Measurements from ENCODE around the gene ASNSD1. TPM values are rescaled to one million over a fixed set of nuclear protein-coding genes. Genes with fewer than 3 reads are reported as not detected.
"Not testable (repeated sequence)": the region's sequence is repeated elsewhere in the genome, so short reads cannot be mapped to it uniquely, and the experiment has no call there.

ASNSD1 gene
- total RNA-seq, 3 donors from 2014 or later (not counting 1 experiment from before 2014, with no cell fraction given): 17.5 to 30.4 (median 30.3) TPM

- Mint-ChIP-seq H3K36me3 (no peaks in the 10 kb centered on the region), H3K9me3 (no peaks in the 10 kb centered on the region), H3K27me3 (ENCODE audit: low read depth in 2 of 2) (peaks cover 0 to 7% of the 10 kb centered on the region in 2 donors), H3K4me1 (no peaks in the 10 kb centered on the region), H3K4me3 (no peak overlapping the region), H3K27ac (no peak overlapping the region)
- ATAC-seq (no peak), DNase-seq (no peak)
- intact Hi-C loops (cut with micrococcal nuclease): no loop called here
- Histone ChIP-seq H3K36me3 (ENCODE audit: control insufficient read depth, insufficient read depth, low read length) (no peaks in the 10 kb centered on the region), H3K27me3 (ENCODE audit: control insufficient read depth, insufficient read depth, low read length) (no peaks in the 10 kb centered on the region), H3K27ac (ENCODE audit: low read length) (no peak overlapping the region), H3K4me1 (ENCODE audit: control insufficient read depth, insufficient read depth, low read length) (no peaks in the 10 kb centered on the region), H3K9me3 (ENCODE audit: control insufficient read depth, insufficient read depth, low read length) (no peaks in the 10 kb centered on the region), H3K4me3 (ENCODE audit: low read length) (no peak overlapping the region)
- no peak for TF ChIP-seq CTCF (IDR thresholded peaks at IDR 0.05)
- WGBS (ENCODE audit: insufficient coverage): 93% methylated on average over 1 of the region's 1 CpG
Measured at GRCh38 chr2:189648846-189649509, 12.3 kb upstream of the ASNSD1 start.

DNA sequence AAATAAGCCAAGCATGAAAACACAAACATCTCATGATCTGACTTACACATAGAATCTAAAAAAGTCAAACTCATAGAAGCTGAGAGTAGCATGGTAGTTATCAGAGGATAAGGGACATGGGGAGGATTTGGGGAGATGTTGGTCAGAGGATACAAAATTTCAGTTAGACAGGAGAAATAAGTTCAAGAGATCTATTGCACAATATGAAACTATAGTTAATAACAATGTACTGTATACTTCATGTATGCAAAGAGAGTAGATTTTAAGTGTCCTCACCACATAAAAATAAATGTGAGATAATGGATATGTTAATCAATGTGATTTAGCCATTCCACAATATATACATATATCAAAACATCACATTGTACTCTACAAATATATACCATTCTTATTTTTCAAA, 10.0 kb upstream of the ASNSD1 start:
- no peak for ATAC-seq
- Histone ChIP-seq H3K9me3 (ENCODE audit: control insufficient read depth, insufficient read depth, low read length) (no peaks in the 10 kb centered on the region), H3K4me1 (ENCODE audit: control insufficient read depth, insufficient read depth, low read length) (no peaks in the 10 kb centered on the region), H3K27ac (ENCODE audit: low read length) (no peak overlapping the region), H3K4me3 (ENCODE audit: low read length) (no peak overlapping the region), H3K27me3 (ENCODE audit: control insufficient read depth, insufficient read depth, low read length) (no peaks in the 10 kb centered on the region), H3K36me3 (ENCODE audit: control insufficient read depth, insufficient read depth, low read length) (no peaks in the 10 kb centered on the region)
- Mint-ChIP-seq H3K36me3 (no peaks in the 10 kb centered on the region), H3K27ac (no peak overlapping the region), H3K4me3 (no peak overlapping the region), H3K9me3 (no peaks in the 10 kb centered on the region), H3K27me3 (ENCODE audit: low read depth in 2 of 2) (peaks cover 0 to 1% of the 10 kb centered on the region in 2 donors), H3K4me1 (no peaks in the 10 kb centered on the region)
- DNase-seq: no peak
- no peak for TF ChIP-seq CTCF (IDR thresholded peaks at IDR 0.05)
- intact Hi-C loops (cut with micrococcal nuclease): no loop called here

DNA sequence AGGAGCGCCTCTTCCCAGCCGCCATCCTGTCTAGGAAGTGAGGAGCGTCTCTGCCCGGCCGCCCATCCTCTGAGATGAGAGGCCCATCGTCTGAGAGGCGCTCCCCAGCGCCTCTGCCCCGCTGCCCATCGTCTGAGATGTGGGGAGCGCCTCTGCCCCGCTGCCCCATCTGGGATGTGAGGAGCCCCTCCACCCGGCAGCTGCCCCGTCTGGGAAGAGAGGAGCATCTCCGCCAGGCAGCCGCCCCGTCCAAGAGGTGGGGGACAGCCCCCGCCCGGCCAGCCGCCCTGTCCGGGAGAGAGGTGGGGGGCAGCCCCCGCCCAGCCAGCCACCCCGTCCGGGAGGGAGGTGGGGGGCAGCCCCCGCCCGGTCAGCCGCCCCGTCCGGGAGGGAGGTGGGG, 7.8 kb upstream of the ASNSD1 start:
- peaks cover 16 to 17% of the 10 kb centered on the region in 2 donors for H3K4me1 Mint-ChIP-seq
- H3K4me1 ChIP-seq (ENCODE audit: control insufficient read depth, insufficient read depth, low read length); intact Hi-C loops (cut with micrococcal nuclease); H3K9me3 ChIP-seq (ENCODE audit: control insufficient read depth, insufficient read depth, low read length); H3K4me3 ChIP-seq (ENCODE audit: low read length); H3K36me3 ChIP-seq (ENCODE audit: control insufficient read depth, insufficient read depth, low read length); H3K27ac ChIP-seq (ENCODE audit: low read length); H3K27ac Mint-ChIP-seq; H3K9me3 Mint-ChIP-seq; ATAC-seq; DNase-seq; H3K4me3 Mint-ChIP-seq; H3K27me3 Mint-ChIP-seq (ENCODE audit: low read depth in 2 of 2); H3K36me3 Mint-ChIP-seq; H3K27me3 ChIP-seq (ENCODE audit: control insufficient read depth, insufficient read depth, low read length): not testable (repeated sequence)
- WGBS (ENCODE audit: insufficient coverage): 93% methylated on average over 24 of the region's 29 CpGs

DNA sequence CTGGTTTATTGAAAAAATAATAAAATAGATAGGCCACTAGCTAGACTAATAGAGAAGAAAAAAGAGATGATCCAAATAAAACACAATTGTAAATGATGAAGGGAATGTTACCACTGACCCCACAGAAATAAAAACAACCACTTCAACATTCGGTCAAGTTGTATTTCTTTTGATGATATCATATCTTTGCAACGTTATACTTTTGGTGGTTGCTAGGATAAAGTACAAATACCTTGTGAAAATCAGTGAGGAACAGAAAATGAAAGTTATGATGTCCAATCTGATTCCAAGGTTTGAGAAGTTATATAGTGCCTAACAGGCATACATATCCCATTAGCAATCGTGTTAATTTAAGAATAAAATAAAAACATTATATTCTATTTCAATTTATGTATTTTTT, 6.6 kb upstream of the ASNSD1 start:
- no peaks in the 10 kb centered on the region for H3K36me3 Mint-ChIP-seq
- 17% methylated on average over 1 of the region's 3 CpGs for WGBS (ENCODE audit: insufficient coverage)
- Histone ChIP-seq H3K27me3 (ENCODE audit: control insufficient read depth, insufficient read depth, low read length) (no peaks in the 10 kb centered on the region), H3K9me3 (ENCODE audit: control insufficient read depth, insufficient read depth, low read length) (no peaks in the 10 kb centered on the region), H3K4me1 (ENCODE audit: control insufficient read depth, insufficient read depth, low read length) (peaks cover 18% of the 10 kb centered on the region), H3K27ac (ENCODE audit: low read length) (no peak overlapping the region), H3K36me3 (ENCODE audit: control insufficient read depth, insufficient read depth, low read length) (no peaks in the 10 kb centered on the region), H3K4me3 (ENCODE audit: low read length) (no peak overlapping the region)
- no peak for DNase-seq
- ATAC-seq: no peak
- intact Hi-C loops (cut with micrococcal nuclease): no loop called here
- no peak overlapping the region for H3K27ac Mint-ChIP-seq
- H3K9me3 Mint-ChIP-seq: no peaks in the 10 kb centered on the region
- no peaks in the 10 kb centered on the region for H3K27me3 Mint-ChIP-seq (ENCODE audit: low read depth in 2 of 2)
- no peak for TF ChIP-seq CTCF (IDR thresholded peaks at IDR 0.05)
- peaks cover 19 to 21% of the 10 kb centered on the region in 2 donors for H3K4me1 Mint-ChIP-seq
- no peak overlapping the region for H3K4me3 Mint-ChIP-seq

Data from natural killer cell (primary cell).